A549 treated with ZK216348 at 1 μM for 4 hours (cell line): Measurements from ENCODE around the gene ARL1. TPM values are rescaled to one million over a fixed set of nuclear protein-coding genes. Genes with fewer than 3 reads are reported as not detected.

Experiments
- total RNA-seq: library from RNA; stranded (reverse); fragments of 200-300 nt; extraction: Qiagen RNA extraction; gene quantifications from 5 replicates; pipeline ENCODE4 v1.2.3, GENCODE V29; 2022; ENCODE audit warnings: low read depth

Gene ARL1
- total RNA-seq: 61.0 to 82.1 TPM (median 63.0 TPM) in 5 replicates

GRCh38 chr12:101407436-101408345 is at the start of gene ARL1:
Gene ARL1 (minus strand): TSS chr12:101407772. CDS start chr12:101407645, 127 bp downstream.

Other genes with a start within 250 kb of the ARL1 start
- gene SLC5A8, start 197.5 kb downstream of the ARL1 start, total RNA-seq: not detected in 5 replicates
- gene UTP20, start 127.7 kb downstream of the ARL1 start, total RNA-seq: 13.8 to 19.4 TPM (median 16.6 TPM) in 5 replicates
- not detected in 5 replicates for gene SPIC, start 67.6 kb upstream of the ARL1 start, total RNA-seq
- not detected in 5 replicates for gene MYBPC1, start 187.2 kb upstream of the ARL1 start, total RNA-seq